GM12801 (cell line): ENCODE data around the gene IQSEC1.

Source experiments
- CTCF ChIP-seq: IDR thresholded peaks from one replicate; pipeline ENCODE4 v1.5.1; 2011; ENCODE audit warnings: control low read depth; ENCODE audit not compliant: insufficient read length; ENCODE audit errors: extremely low read depth

The IQSEC1 gene

GRCh38 chr3:12903000-12903800, 170.0 kb downstream of the IQSEC1 start:
- TF ChIP-seq CTCF, result no peak

GRCh38 chr3:12902181-12902999, 170.8 kb downstream of the IQSEC1 start:
- no peak for TF ChIP-seq CTCF

GRCh38 chr3:12901623-12902045, 171.6 kb downstream of the IQSEC1 start:
- no peak for TF ChIP-seq CTCF

GRCh38 chr3:12900885-12901411, 172.3 kb downstream of the IQSEC1 start:
- TF ChIP-seq CTCF, result no peak

GRCh38 chr3:12898965-12899755, 174.1 kb downstream of the IQSEC1 start:
- no peak for TF ChIP-seq CTCF

- no peak for TF ChIP-seq CTCF
These were observed 174.8 kb downstream of the IQSEC1 start for GRCh38 chr3:12898290-12898964.
